ENCODE measurements around the gene FOXO3.
A peak's percentile ranks its signal among the peaks of the same experiment; 100 is the strongest.

Gene FOXO3

GRCh38 chr6:108626777-108627176 is 66.1 kb downstream of the FOXO3 start:
- Mint-ChIP-seq H3K27me3 (no peaks in the 10 kb centered on the region), H3K9me3 (no peaks in the 10 kb centered on the region), H3K4me3 (no peak overlapping the region), H3K27ac (no peak overlapping the region), H3K4me1 (ENCODE audit: low read depth) (peaks cover 65% of the 10 kb centered on the region), H3K36me3 (ENCODE audit: low read depth) (peaks cover under 1% of the 10 kb centered on the region)
- intact Hi-C loops (cut with micrococcal nuclease), result loop anchor here (10.0 kb wide), 1 partner anchor 208 kb away; no protein-coding TSS in a partner anchor

GRCh38 chr6:108627692-108628550 is 67.2 kb downstream of the FOXO3 start:
- intact Hi-C loops (cut with micrococcal nuclease), result loop anchor here (10.0 kb wide), 1 partner anchor 207 kb away; no protein-coding TSS in a partner anchor
- H3K27me3 Mint-ChIP-seq, result no peaks in the 10 kb centered on the region
- H3K27ac Mint-ChIP-seq, result no peak overlapping the region
- H3K4me1 Mint-ChIP-seq (ENCODE audit: low read depth), result peaks cover 56% of the 10 kb centered on the region
- no peaks in the 10 kb centered on the region for H3K36me3 Mint-ChIP-seq (ENCODE audit: low read depth)
- H3K9me3 Mint-ChIP-seq, result no peaks in the 10 kb centered on the region
- no peak overlapping the region for H3K4me3 Mint-ChIP-seq

- Mint-ChIP-seq H3K9me3 (no peaks in the 10 kb centered on the region), H3K27me3 (no peaks in the 10 kb centered on the region), H3K36me3 (ENCODE audit: low read depth) (no peaks in the 10 kb centered on the region), H3K4me1 (ENCODE audit: low read depth) (peaks cover 58% of the 10 kb centered on the region), H3K27ac (peak overlapping the region; percentile 2), H3K4me3 (no peak overlapping the region)
- intact Hi-C loops (cut with micrococcal nuclease), result loop anchor here (5.0 kb wide), 1 partner anchor 33 kb away; no protein-coding TSS in a partner anchor
These were observed 69.5 kb downstream of the FOXO3 start for GRCh38 chr6:108630050-108630714.

GRCh38 chr6:108632441-108632840 is 71.7 kb downstream of the FOXO3 start:
- Mint-ChIP-seq H3K27ac (no peak overlapping the region), H3K27me3 (no peaks in the 10 kb centered on the region), H3K4me3 (no peak overlapping the region), H3K4me1 (ENCODE audit: low read depth) (peaks cover 69% of the 10 kb centered on the region), H3K36me3 (ENCODE audit: low read depth) (no peaks in the 10 kb centered on the region), H3K9me3 (no peaks in the 10 kb centered on the region)
- intact Hi-C loops (cut with micrococcal nuclease), result loop anchor here (5.0 kb wide), 1 partner anchor 35 kb away; no protein-coding TSS in a partner anchor

GRCh38 chr6:108633436-108633835 is 72.7 kb downstream of the FOXO3 start:
- Mint-ChIP-seq H3K36me3 (ENCODE audit: low read depth) (no peaks in the 10 kb centered on the region), H3K4me1 (ENCODE audit: low read depth) (peaks cover 67% of the 10 kb centered on the region), H3K9me3 (no peaks in the 10 kb centered on the region), H3K27me3 (no peaks in the 10 kb centered on the region), H3K4me3 (no peak overlapping the region), H3K27ac (no peak overlapping the region)
- intact Hi-C loops (cut with micrococcal nuclease), result loop anchor here (5.0 kb wide), 1 partner anchor 36 kb away; no protein-coding TSS in a partner anchor

GRCh38 chr6:108635505-108636226 is 74.9 kb downstream of the FOXO3 start:
- Mint-ChIP-seq H3K27ac (peak overlapping the region; percentile 17), H3K4me3 (no peak overlapping the region), H3K4me1 (ENCODE audit: low read depth) (peaks cover 55% of the 10 kb centered on the region)

GRCh38 chr6:108637963-108638362 is 77.2 kb downstream of the FOXO3 start:
- H3K4me1 Mint-ChIP-seq (ENCODE audit: low read depth), result peaks cover 41% of the 10 kb centered on the region
- intact Hi-C loops (cut with micrococcal nuclease), result no loop called here
- no peaks in the 10 kb centered on the region for H3K36me3 Mint-ChIP-seq (ENCODE audit: low read depth)
- no peak overlapping the region for H3K27ac Mint-ChIP-seq
- no peak overlapping the region for H3K4me3 Mint-ChIP-seq
- H3K9me3 Mint-ChIP-seq, result no peaks in the 10 kb centered on the region
- no peaks in the 10 kb centered on the region for H3K27me3 Mint-ChIP-seq

More at GRCh38 chr6:108635505-108636226, 74.9 kb downstream of the FOXO3 start:
- Mint-ChIP-seq H3K36me3 (ENCODE audit: low read depth) (no peaks in the 10 kb centered on the region), H3K9me3 (no peaks in the 10 kb centered on the region), H3K27me3 (no peaks in the 10 kb centered on the region)
- intact Hi-C loops (cut with micrococcal nuclease), result no loop called here

- no peaks in the 10 kb centered on the region for H3K36me3 Mint-ChIP-seq (ENCODE audit: low read depth)
- H3K27ac Mint-ChIP-seq, result no peak overlapping the region
- H3K4me3 Mint-ChIP-seq, result no peak overlapping the region
- peaks cover 39% of the 10 kb centered on the region for H3K4me1 Mint-ChIP-seq (ENCODE audit: low read depth)
- intact Hi-C loops (cut with micrococcal nuclease), result no loop called here
- no peaks in the 10 kb centered on the region for H3K27me3 Mint-ChIP-seq
- H3K9me3 Mint-ChIP-seq, result no peaks in the 10 kb centered on the region
These were observed 78.3 kb downstream of the FOXO3 start for GRCh38 chr6:108638993-108639392.

- no peaks in the 10 kb centered on the region for H3K9me3 Mint-ChIP-seq
- no peaks in the 10 kb centered on the region for H3K27me3 Mint-ChIP-seq
- intact Hi-C loops (cut with micrococcal nuclease), result no loop called here
- H3K4me3 Mint-ChIP-seq, result no peak overlapping the region
- no peaks in the 10 kb centered on the region for H3K36me3 Mint-ChIP-seq (ENCODE audit: low read depth)
- H3K4me1 Mint-ChIP-seq (ENCODE audit: low read depth), result peaks cover 37% of the 10 kb centered on the region
- H3K27ac Mint-ChIP-seq, result no peak overlapping the region
These were observed 79.4 kb downstream of the FOXO3 start for GRCh38 chr6:108640104-108640503.

GRCh38 chr6:108643184-108643583 is 82.5 kb downstream of the FOXO3 start:
- intact Hi-C loops (cut with micrococcal nuclease), result no loop called here
- no peaks in the 10 kb centered on the region for H3K36me3 Mint-ChIP-seq (ENCODE audit: low read depth)
- H3K9me3 Mint-ChIP-seq, result no peaks in the 10 kb centered on the region
- peaks cover 33% of the 10 kb centered on the region for H3K4me1 Mint-ChIP-seq (ENCODE audit: low read depth)
- H3K27me3 Mint-ChIP-seq, result no peaks in the 10 kb centered on the region
- no peak overlapping the region for H3K4me3 Mint-ChIP-seq
- H3K27ac Mint-ChIP-seq, result no peak overlapping the region

GRCh38 chr6:108644252-108644651 is 83.5 kb downstream of the FOXO3 start:
- H3K4me1 Mint-ChIP-seq (ENCODE audit: low read depth), result peaks cover 40% of the 10 kb centered on the region
- intact Hi-C loops (cut with micrococcal nuclease), result no loop called here
- H3K27me3 Mint-ChIP-seq, result no peaks in the 10 kb centered on the region
- no peaks in the 10 kb centered on the region for H3K9me3 Mint-ChIP-seq
- H3K27ac Mint-ChIP-seq, result no peak overlapping the region
- no peak overlapping the region for H3K4me3 Mint-ChIP-seq
- H3K36me3 Mint-ChIP-seq (ENCODE audit: low read depth), result no peaks in the 10 kb centered on the region

- Mint-ChIP-seq H3K27me3 (no peaks in the 10 kb centered on the region), H3K4me3 (no peak overlapping the region), H3K27ac (no peak overlapping the region), H3K4me1 (ENCODE audit: low read depth) (peaks cover 72% of the 10 kb centered on the region), H3K36me3 (ENCODE audit: low read depth) (no peaks in the 10 kb centered on the region), H3K9me3 (no peaks in the 10 kb centered on the region)
- intact Hi-C loops (cut with micrococcal nuclease), result no loop called here
These were observed 87.5 kb downstream of the FOXO3 start for GRCh38 chr6:108648191-108648590.

- H3K4me1 Mint-ChIP-seq (ENCODE audit: low read depth), result peaks cover 84% of the 10 kb centered on the region
- H3K36me3 Mint-ChIP-seq (ENCODE audit: low read depth), result no peaks in the 10 kb centered on the region
- no peak overlapping the region for H3K27ac Mint-ChIP-seq
- no peaks in the 10 kb centered on the region for H3K27me3 Mint-ChIP-seq
- no peaks in the 10 kb centered on the region for H3K9me3 Mint-ChIP-seq
- intact Hi-C loops (cut with micrococcal nuclease), result no loop called here
- no peak overlapping the region for H3K4me3 Mint-ChIP-seq
These were observed 89.6 kb downstream of the FOXO3 start for GRCh38 chr6:108650325-108650724.

GRCh38 chr6:108650781-108651180 is 90.1 kb downstream of the FOXO3 start:
- intact Hi-C loops (cut with micrococcal nuclease), result no loop called here
- no peak overlapping the region for H3K27ac Mint-ChIP-seq
- H3K4me3 Mint-ChIP-seq, result no peak overlapping the region
- H3K9me3 Mint-ChIP-seq, result no peaks in the 10 kb centered on the region
- no peaks in the 10 kb centered on the region for H3K36me3 Mint-ChIP-seq (ENCODE audit: low read depth)
- no peaks in the 10 kb centered on the region for H3K27me3 Mint-ChIP-seq
- H3K4me1 Mint-ChIP-seq (ENCODE audit: low read depth), result peaks cover 84% of the 10 kb centered on the region

Data from dendritic cell treated with granulocyte-macrophage colony-stimulating factor and Interleukin-4, amounts not matched to agents 40 ng/mL and 50 ng/mL, for 4 days (primary cell).